Measurements from ENCODE around the gene RRAGD. TPM values are rescaled to one million over a fixed set of nuclear protein-coding genes. Genes with fewer than 3 reads are reported as not detected.

RRAGD gene, protein sequence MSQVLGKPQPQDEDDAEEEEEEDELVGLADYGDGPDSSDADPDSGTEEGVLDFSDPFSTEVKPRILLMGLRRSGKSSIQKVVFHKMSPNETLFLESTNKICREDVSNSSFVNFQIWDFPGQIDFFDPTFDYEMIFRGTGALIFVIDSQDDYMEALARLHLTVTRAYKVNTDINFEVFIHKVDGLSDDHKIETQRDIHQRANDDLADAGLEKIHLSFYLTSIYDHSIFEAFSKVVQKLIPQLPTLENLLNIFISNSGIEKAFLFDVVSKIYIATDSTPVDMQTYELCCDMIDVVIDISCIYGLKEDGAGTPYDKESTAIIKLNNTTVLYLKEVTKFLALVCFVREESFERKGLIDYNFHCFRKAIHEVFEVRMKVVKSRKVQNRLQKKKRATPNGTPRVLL
- 4.5 TPM in 2 replicates for total RNA-seq
- long read RNA-seq, partial matches to known transcripts, result 0 of 1 reads
- long read RNA-seq, other reads (novel, unspliced or antisense), result 1 of 1 reads

DNA sequence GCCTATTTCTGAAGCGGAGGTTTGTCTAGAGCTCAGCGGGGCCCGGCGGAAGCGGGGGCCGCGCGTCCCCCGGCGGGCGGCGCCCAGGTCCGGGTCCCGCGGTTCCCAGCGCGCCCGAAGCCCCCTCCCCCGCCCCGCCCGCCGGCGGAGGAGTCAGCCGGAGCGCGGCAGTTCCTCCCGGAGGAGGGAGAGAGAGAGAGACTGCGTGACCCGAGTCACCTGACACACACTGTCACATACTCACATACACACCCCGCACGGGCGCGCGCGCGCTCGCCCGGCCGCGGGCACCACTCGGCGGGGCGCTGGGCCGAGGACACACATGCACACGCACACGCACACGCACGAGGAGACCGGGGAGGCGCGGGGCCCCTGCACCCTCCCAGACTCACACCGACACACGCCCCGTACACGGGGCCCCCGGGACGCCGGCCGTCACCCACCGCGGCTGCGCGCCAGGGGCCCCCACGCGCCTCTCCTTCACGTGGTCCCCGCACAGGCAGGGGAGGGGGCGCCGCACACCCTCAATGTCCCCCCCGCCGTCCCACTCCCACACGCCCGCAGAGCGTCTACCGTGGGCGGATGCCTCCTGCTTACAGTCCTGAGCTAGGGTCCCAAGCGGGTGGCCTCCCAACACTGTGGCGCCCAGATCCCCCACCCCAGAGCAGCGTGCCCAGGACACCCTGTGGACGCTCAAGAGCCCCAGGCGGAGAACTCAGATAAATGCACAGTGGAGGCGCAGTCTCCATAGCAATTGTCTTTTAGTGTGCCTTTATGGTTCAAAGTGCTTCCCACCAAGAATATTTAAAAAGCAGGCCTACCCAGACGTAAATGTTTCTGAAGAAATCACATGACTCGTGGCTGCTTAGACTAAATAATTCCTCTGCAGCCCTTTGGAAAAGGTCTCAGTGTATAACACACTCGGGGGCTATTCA, at the start of gene RRAGD:
Gene RRAGD (minus strand): TSS at position 203 of the 935 bp plus-strand sequence. CDS start 280 bp downstream, outside the sequence.
- H3K4me1 Mint-ChIP-seq (ENCODE audit: unreplicated experiment), result peaks cover 10% of the 10 kb centered on the region
- no peak for TF ChIP-seq CTCF (IDR thresholded peaks at IDR 0.05)
- peak within 1 kb of the TSS; percentile 41 for H3K27ac Mint-ChIP-seq (ENCODE audit: unreplicated experiment)

DNA sequence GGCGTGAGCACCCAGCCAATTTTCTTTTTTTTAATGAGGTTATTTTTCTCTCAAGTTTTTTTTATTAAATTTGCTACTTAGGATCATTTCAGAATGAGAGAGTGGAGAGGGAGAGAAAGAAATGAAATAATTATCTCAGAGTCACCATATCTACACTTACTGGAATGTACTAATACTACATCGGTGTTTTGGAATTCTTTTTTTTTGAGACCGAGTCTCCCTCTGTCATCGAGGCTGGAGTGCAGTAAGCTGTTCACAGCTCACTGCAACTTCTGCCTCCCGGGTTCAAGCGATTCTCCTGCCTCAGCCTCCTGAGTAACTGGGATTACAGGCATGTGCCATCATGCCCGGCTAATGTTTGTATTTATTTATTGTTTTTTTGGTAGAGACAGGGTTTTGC, 48.6 kb upstream of the RRAGD start:
- Mint-ChIP-seq H3K9me3 (ENCODE audit: unreplicated experiment) (no peaks in the 10 kb centered on the region), H3K4me3 (ENCODE audit: unreplicated experiment) (no peak overlapping the region), H3K4me1 (ENCODE audit: unreplicated experiment) (no peaks in the 10 kb centered on the region), H3K27ac (ENCODE audit: unreplicated experiment) (no peak overlapping the region), H3K27me3 (ENCODE audit: unreplicated experiment) (no peaks in the 10 kb centered on the region), H3K36me3 (ENCODE audit: unreplicated experiment) (no peaks in the 10 kb centered on the region)
- DNase-seq (ENCODE audit: extremely low spot score, unreplicated experiment), result no peak
- TF ChIP-seq CTCF (IDR thresholded peaks at IDR 0.05), result no peak

More for the DNA sequence above, at the start of gene RRAGD:
- Mint-ChIP-seq H3K27me3 (ENCODE audit: unreplicated experiment) (peaks cover 74% of the 10 kb centered on the region), H3K36me3 (ENCODE audit: unreplicated experiment) (no peaks in the 10 kb centered on the region), H3K4me3 (ENCODE audit: unreplicated experiment) (peak within 1 kb of the TSS; percentile 85), H3K9me3 (ENCODE audit: unreplicated experiment) (no peaks in the 10 kb centered on the region)
- DNase-seq (ENCODE audit: extremely low spot score, unreplicated experiment), result peak; percentile 84

DNA sequence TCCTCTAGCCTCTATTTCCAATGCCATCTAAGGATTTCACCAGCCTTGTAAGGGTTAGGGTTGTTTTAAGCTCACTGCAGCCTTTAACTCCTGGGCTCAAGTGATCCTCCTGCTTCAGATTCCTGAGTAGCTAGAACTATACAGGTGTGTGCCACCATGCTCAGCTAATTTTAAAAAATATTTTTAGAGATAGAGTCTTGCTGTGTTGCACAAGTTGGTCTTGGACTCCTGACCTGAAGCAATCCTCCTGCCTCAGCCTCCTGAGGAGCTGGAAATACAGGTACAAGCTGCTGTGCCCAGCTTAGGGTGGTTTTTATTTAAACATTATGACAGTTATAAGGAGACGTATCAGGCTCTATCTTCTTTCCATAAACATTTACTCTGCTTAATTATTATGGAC, 47.4 kb upstream of the RRAGD start:
- H3K4me1 Mint-ChIP-seq (ENCODE audit: unreplicated experiment), result no peaks in the 10 kb centered on the region
- H3K27me3 Mint-ChIP-seq (ENCODE audit: unreplicated experiment), result no peaks in the 10 kb centered on the region
- H3K4me3 Mint-ChIP-seq (ENCODE audit: unreplicated experiment), result no peak overlapping the region
- no peak for DNase-seq (ENCODE audit: extremely low spot score, unreplicated experiment)
- no peaks in the 10 kb centered on the region for H3K36me3 Mint-ChIP-seq (ENCODE audit: unreplicated experiment)
- no peak overlapping the region for H3K27ac Mint-ChIP-seq (ENCODE audit: unreplicated experiment)
- H3K9me3 Mint-ChIP-seq (ENCODE audit: unreplicated experiment), result no peaks in the 10 kb centered on the region
- no peak for TF ChIP-seq CTCF (IDR thresholded peaks at IDR 0.05)

GRCh38 chr6:89458704-89459103, 46.6 kb upstream of the RRAGD start:
- no peak for DNase-seq (ENCODE audit: extremely low spot score, unreplicated experiment)
- H3K4me3 Mint-ChIP-seq (ENCODE audit: unreplicated experiment), result no peak overlapping the region
- H3K9me3 Mint-ChIP-seq (ENCODE audit: unreplicated experiment), result no peaks in the 10 kb centered on the region
- no peaks in the 10 kb centered on the region for H3K27me3 Mint-ChIP-seq (ENCODE audit: unreplicated experiment)
- no peaks in the 10 kb centered on the region for H3K36me3 Mint-ChIP-seq (ENCODE audit: unreplicated experiment)
- H3K27ac Mint-ChIP-seq (ENCODE audit: unreplicated experiment), result no peak overlapping the region
- TF ChIP-seq CTCF (IDR thresholded peaks at IDR 0.05), result no peak
- H3K4me1 Mint-ChIP-seq (ENCODE audit: unreplicated experiment), result no peaks in the 10 kb centered on the region
